GM13977 (cell line): ENCODE data around the gene FMNL2.

Experiments
- DNase-seq: peaks from one replicate; pipeline ENCODE4 v3.0.0; 2012; ENCODE audit warnings: low spot score
- CTCF ChIP-seq: IDR thresholded peaks from 2 replicates; pipeline ENCODE4 v1.5.1; 2012; ENCODE audit warnings: mild to moderate bottlenecking, control low read depth; ENCODE audit not compliant: insufficient read depth; ENCODE audit errors: extremely low read depth, missing control alignments
- in situ Hi-C: fragments of 300-500 bp; cut with MboI; formaldehyde crosslinking; loops from one replicate; pipeline ENCODE4 v1.12.0; 2022; ENCODE audit warnings: low sequenced_read_pairs, low pct_unique_long_range_greater_than_20kb, mixed read lengths, inconsistent platforms; ENCODE audit not compliant: unreplicated experiment

The FMNL2 gene

GRCh38 chr2:152637251-152637650 lies 302.3 kb downstream of the FMNL2 start:
- DNase-seq, result no peak
- TF ChIP-seq CTCF, result no peak
- in situ Hi-C loops, result loop anchor here (5.0 to 10.0 kb wide), 2 partner anchors 452 to 605 kb away; no protein-coding TSS in a partner anchor

- DNase-seq, result no peak
- no peak for TF ChIP-seq CTCF
- in situ Hi-C loops, result loop anchor here (5.0 to 10.0 kb wide), 2 partner anchors 453 to 606 kb away; no protein-coding TSS in a partner anchor
These were observed 303.1 kb downstream of the FMNL2 start for GRCh38 chr2:152638056-152638455.

GRCh38 chr2:152638590-152638989 lies 303.6 kb downstream of the FMNL2 start:
- in situ Hi-C loops, result loop anchor here (5.0 to 10.0 kb wide), 2 partner anchors 454 to 606 kb away; no protein-coding TSS in a partner anchor
- DNase-seq, result no peak
- TF ChIP-seq CTCF, result no peak

GRCh38 chr2:152644189-152644873 lies 309.4 kb downstream of the FMNL2 start:
- in situ Hi-C loops, result no loop called here
- DNase-seq, result no peak
- TF ChIP-seq CTCF, result no peak

GRCh38 chr2:152646264-152646663 lies 311.3 kb downstream of the FMNL2 start:
- no peak for TF ChIP-seq CTCF
- in situ Hi-C loops, result no loop called here
- DNase-seq, result no peak

GRCh38 chr2:152646775-152647174 lies 311.8 kb downstream of the FMNL2 start:
- DNase-seq, result no peak
- no peak for TF ChIP-seq CTCF
- in situ Hi-C loops, result no loop called here
